CD4-positive, alpha-beta memory T cell (primary cell): Measurements from ENCODE around the gene RC3H1. TPM values are rescaled to one million over a fixed set of nuclear protein-coding genes. Genes with fewer than 3 reads are reported as not detected.

Experiments used
- CTCF ChIA-PET: fragments of 350-600 bp; sonication (Branson Sonifier 250); formaldehyde crosslinking; loops from one replicate; lab custom pipeline; 2021; ENCODE audit warnings: inconsistent platforms; ENCODE audit not compliant: partially characterized antibody; lab: Charles Lee
- POLR2A ChIA-PET: fragments of 350-600 bp; sonication (Branson Sonifier 250); formaldehyde crosslinking; loops from one replicate; lab custom pipeline; 2021; ENCODE audit not compliant: partially characterized antibody; lab: Charles Lee
- DNase-seq, 5 donors: peaks; one replicate each; pipeline versions ENCODE4 v3.0.0 to v3.0.0-alpha.2; 2020 to 2022; ENCODE audit warnings: mixed read lengths in 1 of 5
- H3K27ac ChIP-seq: one replicate; pipeline ENCODE4 v1.7.0; 2013; ENCODE audit warnings: low read depth, low read length
- H3K27me3 ChIP-seq: 2 replicates; pipeline ENCODE4 v1.7.0; 2013; ENCODE audit warnings: mild to moderate bottlenecking, low read length, moderate library complexity; ENCODE audit not compliant: insufficient read depth
- H3K36me3 ChIP-seq: 2 replicates; pipeline ENCODE4 v1.7.0; 2013; ENCODE audit warnings: mild to moderate bottlenecking, low read length, moderate library complexity; ENCODE audit not compliant: insufficient read depth
- H3K4me1 ChIP-seq: 2 replicates; pipeline ENCODE4 v1.7.0; 2013; ENCODE audit warnings: mild to moderate bottlenecking, low read length, moderate library complexity; ENCODE audit not compliant: insufficient read depth
- H3K4me3 ChIP-seq, 2 donors: one replicate each; pipeline ENCODE4 v1.7.0; 2013; ENCODE audit warnings: low read length in 2 of 2, mild to moderate bottlenecking in 1 of 2
- H3K9me3 ChIP-seq, 2 donors: one replicate each; pipeline ENCODE4 v1.7.0; 2013; ENCODE audit warnings: low read length in 2 of 2, control low read depth in 1 of 2; ENCODE audit not compliant: control insufficient read depth in 1 of 2
- H3K27ac Mint-ChIP-seq, 7 donors: one replicate each; pipeline ENCODE4 v1.8.0; 2020 to 2021; ENCODE audit warnings: mixed read lengths in 7 of 7, mild to moderate bottlenecking in 6 of 7, inconsistent platforms in 3 of 7, moderate library complexity in 3 of 7
- H3K27me3 Mint-ChIP-seq, 2 donors: one replicate each; pipeline ENCODE4 v1.8.0; 2020 to 2021; ENCODE audit warnings: mixed read lengths in 2 of 2
- H3K36me3 Mint-ChIP-seq, 2 donors: one replicate each; pipeline ENCODE4 v1.8.0; 2020 to 2021; ENCODE audit warnings: mixed read lengths in 2 of 2, inconsistent platforms in 1 of 2, mild to moderate bottlenecking in 1 of 2
- H3K4me1 Mint-ChIP-seq, 4 donors: one replicate each; pipeline ENCODE4 v1.8.0; 2020 to 2021; ENCODE audit warnings: mixed read lengths in 4 of 4, mild to moderate bottlenecking in 1 of 4
- H3K4me3 Mint-ChIP-seq, 8 donors: one replicate each; pipeline ENCODE4 v1.8.0; 2020 to 2021; ENCODE audit warnings: mixed read lengths in 8 of 8, mild to moderate bottlenecking in 7 of 8, moderate library complexity in 6 of 8, inconsistent platforms in 3 of 8
- H3K9me3 Mint-ChIP-seq, 8 donors: one replicate each; pipeline ENCODE4 v1.8.0; 2020 to 2021; ENCODE audit warnings: mixed read lengths in 8 of 8, mild to moderate bottlenecking in 5 of 8, inconsistent platforms in 3 of 8, moderate library complexity in 1 of 8
- intact Hi-C: fragments of 100-400 bp; cut with micrococcal nuclease; formaldehyde crosslinking; loops from one replicate; pipeline ENCODE4 v1.15.1; 2023
- polyA plus RNA-seq, 2 donors: library from polyadenylated mRNA; unstranded; fragments of 300-500 nt; fragmentation: Illumina TruSeq; gene quantifications; one replicate each; pipeline ENCODE4 v1.2.3, GENCODE V29; 2021
- total RNA-seq, 2 experiments: library from RNA; stranded (reverse); gene quantifications; one replicate each; pipeline ENCODE4 v1.2.3, GENCODE V29; 2021

The RC3H1 gene
- total and polyA plus RNA-seq, 4 experiments from 2014 or later = 2.0 to 49.2 (median 27.0) TPM

DNA sequence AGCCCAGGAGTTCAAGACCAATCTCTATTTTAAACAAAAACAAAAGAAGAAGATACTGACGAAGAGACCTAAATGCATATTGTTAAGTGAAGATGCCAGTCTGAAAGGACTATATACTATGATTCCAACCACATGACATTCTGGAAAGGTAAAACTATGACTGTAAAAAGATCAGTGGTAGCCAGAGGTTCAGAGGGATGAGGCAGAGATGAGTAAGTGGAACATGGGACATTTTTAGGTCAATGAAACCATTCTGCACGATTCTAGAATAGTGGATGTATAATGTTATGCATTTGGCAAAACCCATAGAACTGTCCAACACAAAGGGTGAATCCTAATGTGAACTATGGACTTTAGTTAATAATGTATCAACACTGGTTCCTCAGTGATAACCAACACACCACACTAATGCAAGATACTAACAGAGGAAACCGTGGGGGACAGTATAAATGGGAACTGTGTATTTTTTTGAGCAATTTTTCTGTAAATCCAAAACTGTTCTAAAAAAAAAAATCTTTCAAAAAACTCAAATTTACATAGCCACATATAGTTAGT is 8.2 kb downstream of the RC3H1 start:
- peak overlapping the region in 1 of 7 donors; percentile 18 for H3K27ac Mint-ChIP-seq
- ChIA-PET CTCF (no interaction called here), POLR2A (no interaction called here)
- Histone ChIP-seq H3K36me3 (no peaks in the 10 kb centered on the region), H3K4me3 (no peak overlapping the region), H3K4me1 (peaks cover 34% of the 10 kb centered on the region), H3K27me3 (no peaks in the 10 kb centered on the region), H3K9me3 (no peaks in the 10 kb centered on the region), H3K27ac (no peak overlapping the region)
- H3K27me3 Mint-ChIP-seq = no peaks in the 10 kb centered on the region
- peaks cover 0 to 2% (median 0%) of the 10 kb centered on the region in 8 donors for H3K9me3 Mint-ChIP-seq
- peak overlapping the region in 2 of 8 donors; percentile 53 to 58 for H3K4me3 Mint-ChIP-seq
- peaks cover 41 to 70% (median 58%) of the 10 kb centered on the region in 4 donors for H3K4me1 Mint-ChIP-seq
- no peak for DNase-seq
- H3K36me3 Mint-ChIP-seq = peaks cover 0 to 15% of the 10 kb centered on the region in 2 donors
- intact Hi-C loops = no loop called here

GRCh38 chr1:174008979-174009378 is 13.2 kb downstream of the RC3H1 start:
- Histone ChIP-seq H3K4me3 (no peak overlapping the region), H3K9me3 (no peaks in the 10 kb centered on the region), H3K4me1 (peaks cover 9% of the 10 kb centered on the region), H3K36me3 (no peaks in the 10 kb centered on the region), H3K27me3 (no peaks in the 10 kb centered on the region), H3K27ac (no peak overlapping the region)
- no peak for DNase-seq
- CTCF ChIA-PET = no interaction called here
- POLR2A ChIA-PET = interaction anchor here (1.2 kb wide), 1 partner anchor 13 kb away, joined by 3 read pairs; the partner anchor contains the start of gene RC3H1
- Mint-ChIP-seq H3K27ac (peak overlapping the region in 4 of 7 donors; percentile 7 to 67 (median 52)), H3K36me3 (peaks cover 8 to 28% of the 10 kb centered on the region in 2 donors), H3K4me1 (peaks cover 40 to 78% (median 48%) of the 10 kb centered on the region in 4 donors), H3K4me3 (peak overlapping the region in 3 of 8 donors; percentile 1 to 23 (median 13)), H3K27me3 (no peaks in the 10 kb centered on the region), H3K9me3 (peaks cover 0 to 2% (median 0%) of the 10 kb centered on the region in 8 donors)
- intact Hi-C loops = no loop called here

DNA sequence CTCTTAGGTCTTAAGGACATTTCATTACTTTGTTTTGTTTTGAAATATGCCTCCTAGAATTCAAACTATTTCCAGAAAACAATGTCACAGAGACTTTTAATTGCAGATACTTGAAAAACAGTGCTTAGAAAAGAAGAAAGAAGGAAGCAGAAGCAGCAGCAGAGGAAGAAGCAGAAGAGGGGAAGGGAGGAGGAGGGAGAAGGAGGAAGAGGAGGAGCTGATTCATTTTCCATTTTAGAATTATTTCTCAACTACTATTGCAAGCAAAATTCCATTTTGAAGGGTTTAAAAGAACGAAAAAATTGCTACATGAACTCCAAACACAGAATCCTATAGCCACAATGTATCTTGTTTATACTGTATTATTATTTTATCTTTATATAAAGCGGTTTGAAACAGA is 13.9 kb downstream of the RC3H1 start:
- POLR2A ChIA-PET = no interaction called here
- peaks cover 7% of the 10 kb centered on the region for H3K4me1 ChIP-seq
- no peaks in the 10 kb centered on the region for H3K9me3 ChIP-seq
- H3K36me3 ChIP-seq = no peaks in the 10 kb centered on the region
- Mint-ChIP-seq H3K27ac (peak overlapping the region in 1 of 7 donors; percentile 8), H3K9me3 (peaks cover 0 to 2% (median 0%) of the 10 kb centered on the region in 8 donors), H3K36me3 (peaks cover 10 to 30% of the 10 kb centered on the region in 2 donors), H3K27me3 (no peaks in the 10 kb centered on the region), H3K4me3 (peak overlapping the region in 2 of 8 donors; percentile 47 to 59), H3K4me1 (peaks cover 38 to 77% (median 46%) of the 10 kb centered on the region in 4 donors)
- DNase-seq = no peak
- H3K27me3 ChIP-seq = no peaks in the 10 kb centered on the region
- CTCF ChIA-PET = no interaction called here
- no peak overlapping the region for H3K4me3 ChIP-seq
- no peak overlapping the region for H3K27ac ChIP-seq
- intact Hi-C loops = no loop called here

- Mint-ChIP-seq H3K27ac (no peak overlapping the region), H3K27me3 (no peaks in the 10 kb centered on the region), H3K4me1 (peaks cover 37 to 77% (median 45%) of the 10 kb centered on the region in 4 donors), H3K4me3 (peak overlapping the region in 1 of 8 donors; percentile 26), H3K9me3 (peaks cover 0 to 2% (median 0%) of the 10 kb centered on the region in 8 donors), H3K36me3 (peaks cover 10 to 30% of the 10 kb centered on the region in 2 donors)
- intact Hi-C loops = no loop called here
- Histone ChIP-seq H3K9me3 (no peaks in the 10 kb centered on the region), H3K27me3 (no peaks in the 10 kb centered on the region), H3K36me3 (peaks cover 2% of the 10 kb centered on the region), H3K4me1 (peaks cover 11% of the 10 kb centered on the region), H3K27ac (no peak overlapping the region), H3K4me3 (no peak overlapping the region)
- CTCF ChIA-PET = no interaction called here
- POLR2A ChIA-PET = no interaction called here
- no peak for DNase-seq
Measured at GRCh38 chr1:174007851-174008250, 14.3 kb downstream of the RC3H1 start.

- Mint-ChIP-seq H3K27ac (no peak overlapping the region), H3K4me1 (peaks cover 45 to 80% (median 53%) of the 10 kb centered on the region in 4 donors), H3K4me3 (no peak overlapping the region), H3K27me3 (no peaks in the 10 kb centered on the region), H3K9me3 (peaks cover 0 to 2% (median 0%) of the 10 kb centered on the region in 8 donors), H3K36me3 (peaks cover 14 to 28% of the 10 kb centered on the region in 2 donors)
- DNase-seq = no peak
- intact Hi-C loops = no loop called here
- Histone ChIP-seq H3K27me3 (no peaks in the 10 kb centered on the region), H3K4me1 (peaks cover 32% of the 10 kb centered on the region), H3K9me3 (no peaks in the 10 kb centered on the region), H3K36me3 (peaks cover 5% of the 10 kb centered on the region), H3K4me3 (no peak overlapping the region), H3K27ac (no peak overlapping the region)
- POLR2A ChIA-PET = interaction anchor here (0.6 to 0.9 kb wide), 2 partner anchors 16 to 994 kb away, joined by 3 read pairs; partner anchors contain the start of gene CACYBP
- CTCF ChIA-PET = interaction anchor here (0.9 kb wide), 1 partner anchor 14 kb away, joined by 3 read pairs; no protein-coding TSS in a partner anchor
Measured at GRCh38 chr1:174005032-174005431, 17.1 kb downstream of the RC3H1 start.

DNA sequence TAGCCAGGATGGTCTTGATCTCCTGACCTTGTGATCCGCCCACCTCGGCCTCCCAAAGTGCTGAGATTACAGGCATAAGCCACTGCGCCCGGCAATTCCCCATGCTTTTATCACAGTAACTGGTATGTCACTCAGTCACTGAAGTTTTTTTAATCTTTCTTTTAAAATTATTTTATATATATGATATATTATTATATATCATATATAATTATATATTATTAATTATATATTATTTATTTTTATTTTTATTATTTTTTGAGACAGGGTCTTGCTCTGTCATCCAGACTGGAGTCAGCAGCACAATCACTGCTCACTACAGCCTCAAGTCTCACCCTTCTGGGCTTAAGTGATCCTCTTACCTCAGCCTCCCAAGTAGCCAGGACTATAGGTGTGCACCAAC is 18.3 kb downstream of the RC3H1 start:
- Mint-ChIP-seq H3K4me3 (no peak overlapping the region), H3K36me3 (peaks cover 15 to 21% of the 10 kb centered on the region in 2 donors), H3K27me3 (no peaks in the 10 kb centered on the region), H3K9me3 (no peaks in the 10 kb centered on the region), H3K4me1 (peaks cover 42 to 77% (median 50%) of the 10 kb centered on the region in 4 donors), H3K27ac (peak overlapping the region in 1 of 7 donors; percentile 29)
- intact Hi-C loops = no loop called here
- H3K9me3 ChIP-seq = no peaks in the 10 kb centered on the region
- peaks cover 42% of the 10 kb centered on the region for H3K4me1 ChIP-seq
- no peaks in the 10 kb centered on the region for H3K27me3 ChIP-seq
- ChIA-PET CTCF (no interaction called here), POLR2A (no interaction called here)
- no peak overlapping the region for H3K27ac ChIP-seq
- H3K36me3 ChIP-seq = peaks cover 5% of the 10 kb centered on the region
- no peak for DNase-seq
- H3K4me3 ChIP-seq = no peak overlapping the region

DNA sequence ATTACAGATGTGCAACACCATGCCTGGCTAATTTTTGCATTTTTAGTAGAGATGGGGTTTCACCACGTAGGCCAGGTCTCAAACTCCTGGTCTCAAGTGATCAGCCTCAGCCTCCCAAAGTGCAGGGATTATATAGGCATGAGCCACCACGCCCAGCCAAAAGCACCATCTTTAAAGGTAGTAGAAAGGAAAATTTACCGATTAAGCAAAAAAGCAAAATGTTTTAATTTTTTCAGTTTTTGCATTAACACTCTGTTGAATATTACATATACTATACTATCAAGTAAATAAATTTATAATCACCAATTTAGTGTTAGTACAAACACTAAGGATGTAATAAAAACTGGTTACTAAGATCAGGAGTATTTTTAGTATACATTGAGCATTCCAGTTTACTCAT is 20.6 kb downstream of the RC3H1 start:
- POLR2A ChIA-PET = interaction anchor here (1.2 kb wide), 1 partner anchor 21 kb away, joined by 6 read pairs; the partner anchor contains the start of gene RC3H1
- H3K4me1 ChIP-seq = peaks cover 45% of the 10 kb centered on the region
- no peak overlapping the region for H3K27ac ChIP-seq
- intact Hi-C loops = no loop called here
- peaks cover 5% of the 10 kb centered on the region for H3K36me3 ChIP-seq
- no peaks in the 10 kb centered on the region for H3K27me3 ChIP-seq
- H3K9me3 ChIP-seq = no peaks in the 10 kb centered on the region
- H3K4me1 Mint-ChIP-seq = peaks cover 38 to 73% (median 48%) of the 10 kb centered on the region in 4 donors
- CTCF ChIA-PET = no interaction called here
- peak overlapping the region in 1 of 7 donors; percentile 66 for H3K27ac Mint-ChIP-seq
- DNase-seq = no peak
- H3K9me3 Mint-ChIP-seq = no peaks in the 10 kb centered on the region
- no peak overlapping the region for H3K4me3 Mint-ChIP-seq
- no peak overlapping the region for H3K4me3 ChIP-seq
- no peaks in the 10 kb centered on the region for H3K27me3 Mint-ChIP-seq
- H3K36me3 Mint-ChIP-seq = peaks cover 11 to 13% of the 10 kb centered on the region in 2 donors
